Frontal cortex (tissue), 4 donors: ENCODE measurements around the gene NDFIP2. TPM values are rescaled to one million over a fixed set of nuclear protein-coding genes. Genes with fewer than 3 reads are reported as not detected.

Experiments
- DNase-seq, 2 donors: peaks; one replicate each; pipeline ENCODE4 v3.0.0; 2012; ENCODE audit warnings: low spot score in 2 of 2
- FAIRE-seq: peaks from 2 replicates; lab custom pipeline; 2012; peaks lifted over from hg19 to GRCh38; lab: Jason Lieb, UNC
- total RNA-seq: library from RNA; depleted of rRNA; stranded (reverse); fragments of >200 nt; gene quantifications from one replicate; pipeline ENCODE4 v1.2.3, GENCODE V29; 2014
- donor health status: control.
- donor health status: control.
- donor health status: control.

The NDFIP2 gene
- total RNA-seq, 1 donor from 2014 or later, result 61.1 TPM

DNA sequence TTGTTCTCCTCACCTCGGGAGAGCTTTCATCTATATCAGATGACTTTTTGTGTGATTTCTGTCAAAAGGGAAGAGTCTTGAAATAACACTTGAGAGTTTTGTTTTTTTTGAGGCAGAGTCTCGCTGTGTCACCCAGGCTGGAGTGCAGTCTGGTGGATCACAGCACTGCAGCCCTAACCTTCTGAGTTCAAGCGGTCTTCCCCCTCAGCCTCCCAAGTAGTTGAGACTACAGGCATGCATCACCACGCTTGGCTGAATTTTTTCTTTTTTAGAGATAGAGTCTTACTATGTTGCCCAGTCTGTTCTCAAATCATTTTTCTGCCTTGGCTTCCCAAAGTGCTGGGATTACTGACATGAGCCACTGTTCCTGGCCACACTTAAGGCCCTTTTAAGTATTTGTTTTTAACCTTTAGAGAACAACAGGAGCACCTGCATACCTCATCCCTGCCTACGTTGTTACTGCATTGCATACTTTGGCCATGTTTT lies 11.4 kb downstream of the NDFIP2 start:
- FAIRE-seq (no peak), DNase-seq (no peak)

DNA sequence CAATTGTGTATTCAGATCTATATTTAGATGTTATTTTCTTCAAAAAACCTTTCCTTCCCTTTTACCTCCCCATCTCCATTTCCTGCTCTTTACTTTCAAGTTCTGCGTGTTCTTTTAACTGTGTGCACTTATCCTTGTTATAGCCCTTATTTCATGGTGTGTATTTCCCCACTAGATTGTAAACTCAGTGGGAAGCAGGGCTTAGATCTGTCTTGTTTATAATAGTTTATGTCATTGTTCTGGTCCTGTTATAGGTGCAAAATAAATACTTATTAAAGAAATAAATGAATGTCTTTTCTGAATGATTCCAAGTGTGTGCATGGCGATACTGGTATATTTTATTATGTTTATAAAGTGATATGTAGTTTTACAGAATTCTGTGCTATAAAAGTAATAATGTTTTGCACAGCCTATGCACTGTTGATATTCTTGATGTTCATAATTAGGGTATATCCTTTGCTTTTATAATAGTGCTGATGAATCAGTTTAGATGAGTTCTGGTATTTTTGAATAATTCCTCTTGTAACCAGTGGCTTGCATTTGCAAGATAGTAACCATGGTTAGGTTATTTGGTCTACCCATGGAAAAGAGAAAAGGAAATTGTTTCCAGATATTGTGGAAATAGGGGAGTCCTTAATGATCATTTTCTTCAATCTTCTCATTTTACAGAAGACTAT lies 12.1 kb downstream of the NDFIP2 start:
- FAIRE-seq, result no peak

DNA sequence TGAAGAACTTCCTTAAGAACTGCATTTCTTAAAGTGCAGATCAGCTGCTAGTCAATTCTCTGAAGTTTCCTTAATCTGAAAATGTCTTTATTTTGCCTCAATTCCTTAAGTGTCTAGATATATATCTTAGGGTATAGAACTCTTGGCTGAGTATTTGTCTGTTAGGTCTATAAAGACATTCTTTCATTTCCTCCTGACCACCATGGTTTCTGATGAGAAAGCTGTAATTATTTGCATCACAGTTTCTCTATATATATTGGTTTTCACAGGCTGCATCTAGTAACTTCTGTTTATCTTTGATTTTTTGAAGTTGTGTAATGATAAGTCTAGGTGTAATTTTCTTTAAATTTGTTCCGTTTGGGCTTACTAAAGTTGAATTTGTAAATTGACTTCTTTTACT lies 15.2 kb downstream of the NDFIP2 start:
- FAIRE-seq (no peak), DNase-seq (no peak)

More for the DNA sequence above, 12.1 kb downstream of the NDFIP2 start:
- DNase-seq, result no peak

DNA sequence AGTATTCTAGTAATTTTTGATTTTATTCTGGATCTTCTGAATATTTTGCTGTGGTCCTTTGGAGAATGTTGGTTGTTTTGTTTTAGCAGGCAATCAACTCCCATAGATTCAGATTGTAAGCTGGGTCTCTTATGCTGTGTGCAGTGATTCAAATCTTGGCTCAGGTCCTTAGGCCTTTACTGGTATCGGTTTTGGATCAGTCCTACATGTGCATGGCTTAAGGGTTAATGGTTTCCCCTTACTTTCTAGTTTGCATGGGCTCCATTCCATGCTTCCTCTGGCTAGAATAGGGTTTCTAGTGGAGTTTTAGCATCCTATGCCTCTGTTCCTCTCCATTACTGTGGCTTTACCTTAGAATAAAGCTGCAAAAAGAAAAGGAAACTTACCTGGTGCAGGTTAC lies 16.1 kb downstream of the NDFIP2 start:
- no peak for FAIRE-seq

DNA sequence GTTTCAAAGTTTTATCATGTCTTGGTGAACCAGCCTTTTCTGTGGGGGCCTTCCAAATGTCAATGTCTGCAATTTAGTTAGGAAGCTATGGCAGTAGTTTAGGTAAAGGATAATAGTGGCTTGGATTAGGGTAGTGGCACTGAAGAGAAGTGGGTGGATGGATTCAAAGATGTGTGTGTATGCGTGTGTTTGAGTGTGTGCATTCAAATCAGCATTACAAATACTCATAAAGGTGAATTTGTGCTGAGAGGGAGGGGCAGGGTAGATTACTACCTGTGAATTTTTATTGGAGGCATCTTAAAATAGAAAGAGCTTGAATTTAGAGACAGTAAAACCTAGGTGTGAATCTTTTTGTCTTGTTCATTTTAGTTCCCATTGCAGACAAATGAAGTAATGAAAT lies 16.9 kb downstream of the NDFIP2 start:
- FAIRE-seq (no peak), DNase-seq (no peak)

More for the DNA sequence above, 16.1 kb downstream of the NDFIP2 start:
- no peak for DNase-seq

DNA sequence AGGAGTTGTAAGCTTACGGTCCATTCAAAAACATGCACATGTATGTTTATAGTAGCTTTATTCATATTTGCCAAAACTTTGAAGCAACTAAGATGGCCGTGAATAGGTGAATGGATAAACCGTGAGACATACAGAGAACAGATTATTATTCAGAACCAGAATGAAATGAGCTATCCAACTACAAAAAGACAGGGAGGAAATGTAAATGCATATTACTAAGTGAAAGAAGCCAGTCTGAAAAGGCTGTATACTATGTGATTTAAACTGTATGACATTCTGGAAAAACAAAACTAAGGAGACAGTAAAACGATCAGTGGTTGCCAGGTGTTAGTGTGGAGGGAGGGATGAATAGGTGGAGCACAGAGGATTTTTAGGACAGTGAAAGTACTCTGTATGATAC lies 19.9 kb downstream of the NDFIP2 start:
- FAIRE-seq, result no peak

DNA sequence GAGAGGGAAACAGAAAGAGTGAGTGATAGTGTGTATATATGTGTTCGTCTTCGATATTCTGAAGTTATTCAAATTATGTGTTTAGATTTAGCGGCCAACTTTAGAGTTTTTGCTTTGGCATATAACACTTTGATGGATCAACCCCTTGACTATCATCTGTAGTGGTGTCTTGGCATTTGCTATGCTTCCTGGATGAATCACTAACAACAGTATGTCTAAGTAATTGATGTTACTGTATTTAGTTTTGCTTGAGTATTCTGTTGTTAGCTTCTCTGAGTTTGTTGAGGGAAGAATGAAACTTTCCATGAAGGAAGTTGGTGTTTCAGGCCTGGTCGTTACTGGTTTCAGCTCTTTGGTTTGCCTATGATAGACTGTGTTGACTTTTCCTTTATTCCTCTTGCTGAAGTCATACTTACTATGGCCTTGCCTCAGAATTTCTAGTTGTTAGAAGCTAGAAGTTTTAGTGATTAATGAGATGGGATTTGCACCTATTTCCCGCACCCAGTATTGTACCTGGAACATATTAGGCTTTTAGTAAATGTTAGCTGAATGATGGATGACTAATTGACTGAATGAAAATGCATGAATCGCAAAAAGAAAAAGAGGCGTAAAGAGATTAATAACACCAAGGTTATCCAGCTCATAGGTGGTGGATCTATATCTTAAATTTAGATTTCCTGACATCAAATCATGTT lies 20.7 kb downstream of the NDFIP2 start:
- DNase-seq (no peak), FAIRE-seq (no peak)

More for the DNA sequence above, 19.9 kb downstream of the NDFIP2 start:
- no peak for DNase-seq

DNA sequence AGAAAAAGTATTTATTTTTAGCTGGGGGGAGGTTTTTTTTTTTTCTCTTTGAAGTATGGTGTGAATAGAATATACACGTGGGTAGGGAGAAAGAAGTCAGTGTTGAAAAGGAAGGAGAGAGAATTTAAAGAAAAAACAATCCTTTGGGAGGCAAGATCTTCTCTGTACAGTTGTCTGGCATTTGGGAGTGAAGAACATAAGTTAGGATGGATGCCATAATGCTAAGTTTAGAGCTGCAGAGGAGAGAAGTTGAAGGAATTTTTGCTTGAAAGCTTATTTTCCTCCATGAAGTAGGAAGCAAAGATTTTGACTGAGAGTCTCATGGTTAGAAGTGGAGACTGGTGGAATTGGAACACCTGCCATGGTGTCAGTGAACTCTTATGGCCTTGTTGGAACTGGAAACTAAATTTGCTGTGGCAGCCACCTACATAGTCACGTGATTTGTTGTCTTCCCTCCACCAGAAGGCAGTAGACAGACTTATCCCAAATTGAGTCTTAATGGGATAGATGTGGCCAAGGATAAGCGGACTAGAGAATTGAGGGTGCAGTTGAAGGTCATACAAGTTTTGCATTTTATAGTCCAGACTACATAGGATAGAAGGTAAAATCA lies 22.0 kb downstream of the NDFIP2 start:
- DNase-seq (no peak), FAIRE-seq (no peak)

DNA sequence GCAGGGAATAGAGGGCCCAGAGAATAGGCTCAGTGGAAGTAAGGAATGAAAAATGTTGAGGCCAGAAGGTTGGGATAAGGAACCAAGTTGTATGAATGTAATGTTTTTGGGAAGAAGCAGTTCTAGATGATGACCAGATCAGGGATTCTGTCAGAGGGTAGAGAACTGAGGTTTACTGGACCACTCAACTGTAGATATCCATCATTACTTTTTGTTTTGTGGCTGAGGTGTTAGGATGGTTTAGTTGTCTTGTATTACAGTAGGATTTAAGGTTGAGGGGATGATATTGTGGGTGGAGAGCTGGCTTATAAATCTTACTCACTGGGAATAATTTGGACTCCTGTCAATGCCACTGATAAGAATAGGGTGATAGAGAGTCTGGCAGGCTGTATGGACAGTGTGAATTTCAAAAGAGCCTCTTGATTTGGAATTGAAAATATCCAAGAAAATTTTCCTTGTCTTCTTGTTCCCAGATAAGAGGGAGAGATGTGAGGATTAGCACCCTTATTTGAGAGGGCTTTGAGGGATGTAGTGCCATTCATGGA lies 22.6 kb downstream of the NDFIP2 start:
- no peak for FAIRE-seq
- DNase-seq, result no peak

DNA sequence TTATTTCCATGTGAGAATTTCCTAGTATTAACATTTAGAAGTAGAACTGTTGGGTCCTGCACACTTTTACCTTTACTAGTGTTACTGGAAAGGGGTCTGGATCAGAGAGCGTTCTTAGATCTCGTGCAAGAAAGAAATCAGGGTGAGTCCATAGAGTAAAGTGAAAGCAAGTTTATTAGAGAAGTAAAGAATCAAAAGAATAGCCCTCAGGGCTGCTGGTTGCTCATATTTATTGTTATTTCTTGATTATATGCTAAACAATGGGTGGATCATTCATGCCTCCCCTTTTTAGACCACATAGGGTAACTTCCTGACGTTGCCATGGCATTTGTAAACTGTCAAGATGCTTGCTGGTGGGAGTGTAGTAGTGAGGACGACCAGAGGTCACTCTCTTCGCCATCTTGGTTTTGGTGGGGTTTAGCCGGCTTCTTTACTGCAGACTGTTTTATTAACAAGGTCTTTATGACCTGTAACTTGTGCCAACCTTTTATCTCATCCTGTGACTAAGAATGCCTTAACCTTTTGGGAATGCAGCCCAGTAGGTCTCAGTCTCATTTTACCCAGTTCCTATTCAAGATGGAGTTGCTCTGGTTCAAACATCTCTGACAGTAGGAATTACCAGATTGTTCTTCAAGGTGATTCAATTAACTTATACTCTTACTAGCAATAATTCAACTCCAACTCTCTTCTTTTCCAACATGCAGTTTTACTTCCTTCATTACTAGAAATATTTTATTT lies 27.4 kb downstream of the NDFIP2 start:
- FAIRE-seq (no peak), DNase-seq (no peak)

DNA sequence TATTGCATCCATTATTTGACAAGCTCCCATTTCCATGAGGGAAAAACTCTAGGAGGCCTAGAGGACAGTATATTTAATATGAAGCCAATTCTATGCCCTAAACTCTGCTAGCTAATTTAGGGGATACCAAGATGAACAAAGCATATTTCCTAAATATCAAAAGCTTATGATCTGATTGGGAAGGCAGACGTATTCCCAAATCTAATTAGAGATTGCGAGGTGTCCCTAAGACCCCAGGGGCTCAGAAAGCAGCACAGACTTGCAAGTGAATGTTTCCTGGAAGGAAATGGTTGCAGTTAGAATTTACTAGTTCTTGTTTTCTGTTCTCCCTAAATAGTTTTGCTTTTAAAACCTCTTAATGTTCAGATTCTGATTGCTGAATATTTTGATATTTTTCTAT lies 30.7 kb downstream of the NDFIP2 start:
- FAIRE-seq (no peak), DNase-seq (no peak)

DNA sequence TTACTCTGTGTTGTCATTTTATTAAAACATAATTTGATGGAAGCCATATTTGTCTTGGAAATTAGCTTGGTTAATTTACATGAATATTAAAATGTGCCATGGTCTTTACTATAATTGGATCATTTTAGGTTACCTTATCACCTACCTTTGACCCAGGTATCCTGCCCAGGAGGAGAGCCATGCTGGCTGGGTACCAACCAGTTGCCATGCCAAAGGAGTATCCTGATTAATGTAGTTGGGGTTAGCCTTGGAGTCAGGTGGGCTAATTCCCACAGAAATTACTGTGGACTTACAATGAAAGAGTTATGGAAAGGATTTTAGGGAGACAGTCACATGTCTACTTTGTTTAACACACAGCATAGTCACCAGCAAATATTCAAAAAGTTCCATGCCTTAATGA lies 32.0 kb downstream of the NDFIP2 start:
- DNase-seq (no peak), FAIRE-seq (no peak)

DNA sequence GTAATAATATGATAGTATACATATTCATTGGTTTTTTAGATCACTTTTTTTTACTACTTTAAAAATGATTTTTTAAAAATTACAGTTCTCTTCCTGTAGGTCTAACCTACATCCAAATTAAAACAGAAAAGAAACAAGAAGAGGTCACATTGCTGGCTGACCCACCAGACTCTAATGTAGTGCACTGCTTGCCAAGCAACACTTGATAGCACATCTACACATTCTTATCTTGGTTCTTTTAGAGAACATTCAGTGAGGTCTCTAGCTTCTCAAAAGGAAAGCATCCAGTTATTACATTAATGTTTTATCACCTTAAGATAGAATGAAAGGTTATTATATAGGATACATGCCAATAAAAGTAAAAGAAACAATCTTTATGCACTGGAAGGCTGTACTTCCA lies 35.6 kb downstream of the NDFIP2 start:
- FAIRE-seq (no peak), DNase-seq (no peak)

DNA sequence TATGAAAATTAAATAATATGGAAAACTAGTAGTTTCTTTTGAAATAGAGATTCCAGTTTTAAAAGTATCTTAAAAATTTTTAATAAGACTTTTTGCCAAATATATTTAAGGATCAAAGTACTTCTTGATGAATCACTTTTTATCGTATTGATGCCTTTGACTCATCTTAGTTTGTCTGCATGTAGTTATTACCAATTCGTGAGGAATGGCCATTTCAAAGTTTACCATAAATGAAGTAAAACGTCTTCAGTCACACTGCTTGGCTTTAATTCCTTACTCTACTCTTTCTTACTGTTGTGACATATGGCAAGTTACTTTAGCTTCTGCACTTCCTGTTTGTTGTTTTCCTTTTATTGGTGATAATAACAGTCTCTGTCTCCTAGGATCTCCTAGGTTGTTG lies 38.3 kb downstream of the NDFIP2 start:
- FAIRE-seq (no peak), DNase-seq (no peak)

DNA sequence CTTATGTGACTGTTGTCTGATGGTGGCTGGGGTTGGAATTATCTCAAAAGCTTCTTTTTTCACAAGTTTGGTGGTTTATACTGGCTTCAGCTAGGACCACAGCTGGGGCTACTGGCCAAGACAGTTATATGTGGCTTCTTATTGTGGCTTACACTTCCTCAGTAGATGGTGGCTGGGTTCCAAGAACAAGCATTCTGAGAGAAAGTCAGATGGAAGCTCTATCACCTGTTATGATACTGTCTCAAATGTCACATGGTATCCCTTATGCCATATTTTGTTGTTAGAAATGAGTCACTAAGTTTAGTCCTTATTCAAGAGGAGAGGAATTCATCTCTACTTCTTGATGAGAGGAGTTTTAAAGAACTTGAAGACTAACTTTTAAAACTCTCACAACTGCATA lies 41.6 kb downstream of the NDFIP2 start:
- FAIRE-seq, result no peak

DNA sequence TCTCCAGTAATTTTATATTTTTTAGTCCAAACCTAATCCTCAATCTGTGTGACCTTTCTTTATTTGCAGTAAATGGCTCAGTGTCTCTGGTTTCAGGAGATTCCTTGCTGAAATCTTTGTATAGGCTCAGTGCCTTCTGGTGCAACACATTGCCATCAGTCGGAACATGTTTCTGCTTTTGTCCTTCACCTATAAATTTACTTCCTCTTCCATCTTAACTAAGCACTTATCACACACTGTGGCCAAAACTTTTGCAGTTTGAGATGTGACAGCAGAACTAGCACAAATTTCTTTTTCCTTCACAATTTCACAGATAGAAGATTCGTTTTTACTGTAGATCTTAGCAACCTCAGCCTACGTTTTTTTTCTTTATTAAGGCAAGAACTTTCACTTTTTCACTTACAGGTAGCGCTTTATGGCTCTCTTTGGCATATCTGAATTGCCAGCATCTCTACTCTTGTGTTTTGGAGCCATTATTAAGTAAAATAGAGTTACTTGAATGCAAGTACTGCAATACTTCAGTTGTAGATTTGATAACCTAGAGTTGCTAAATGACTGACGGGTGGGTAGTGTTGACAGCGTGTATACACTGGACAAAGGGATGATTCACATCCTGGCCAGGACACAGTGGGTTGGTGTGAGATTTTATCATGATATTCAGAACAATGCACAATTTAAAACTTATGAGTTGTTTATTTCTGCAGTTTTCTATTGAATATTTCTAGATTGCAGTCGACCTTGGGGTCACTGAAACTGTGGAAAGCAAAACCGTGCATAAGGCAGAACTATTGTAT lies 44.3 kb downstream of the NDFIP2 start:
- DNase-seq, result no peak
- no peak for FAIRE-seq

More for the DNA sequence above, 41.6 kb downstream of the NDFIP2 start:
- no peak for DNase-seq

DNA sequence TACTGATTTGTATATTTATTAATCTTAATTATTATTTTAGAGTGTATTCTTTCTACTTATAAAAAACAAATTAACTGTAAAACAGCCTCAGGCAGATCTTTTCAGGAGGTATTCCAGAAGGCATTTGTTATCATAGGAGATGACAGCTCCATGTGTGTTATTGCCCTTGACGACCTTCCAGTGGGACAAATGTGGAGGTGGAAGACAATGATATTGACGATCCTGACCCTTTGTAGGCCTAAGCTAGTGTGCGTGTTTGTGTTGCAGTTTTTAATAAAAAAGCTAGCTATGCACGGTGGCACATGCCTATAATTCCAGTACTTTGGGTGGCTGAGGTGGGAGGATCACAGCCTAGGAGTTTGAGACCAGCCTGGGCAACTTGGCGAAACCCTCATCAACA lies 46.7 kb downstream of the NDFIP2 start:
- FAIRE-seq, result no peak
- DNase-seq, result no peak

DNA sequence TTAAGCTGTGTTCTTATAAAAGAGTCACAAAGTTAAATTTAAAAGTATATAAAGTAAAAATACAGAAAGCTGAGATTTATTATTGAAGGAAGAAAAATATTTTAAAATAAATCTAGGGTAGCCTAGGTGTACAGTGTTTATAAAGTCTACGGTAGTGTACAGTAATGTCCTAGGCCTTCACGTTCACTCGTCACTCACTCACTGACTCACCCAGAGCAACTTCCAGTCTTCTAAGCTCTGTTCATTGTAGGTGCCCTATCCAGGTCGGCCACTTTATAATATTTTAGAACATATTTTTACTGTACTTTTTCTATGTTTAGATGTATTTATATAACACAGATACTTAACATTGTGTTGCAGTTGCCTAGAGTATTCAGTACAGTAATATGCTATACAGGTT lies 47.4 kb downstream of the NDFIP2 start:
- FAIRE-seq, result no peak
- DNase-seq, result no peak

DNA sequence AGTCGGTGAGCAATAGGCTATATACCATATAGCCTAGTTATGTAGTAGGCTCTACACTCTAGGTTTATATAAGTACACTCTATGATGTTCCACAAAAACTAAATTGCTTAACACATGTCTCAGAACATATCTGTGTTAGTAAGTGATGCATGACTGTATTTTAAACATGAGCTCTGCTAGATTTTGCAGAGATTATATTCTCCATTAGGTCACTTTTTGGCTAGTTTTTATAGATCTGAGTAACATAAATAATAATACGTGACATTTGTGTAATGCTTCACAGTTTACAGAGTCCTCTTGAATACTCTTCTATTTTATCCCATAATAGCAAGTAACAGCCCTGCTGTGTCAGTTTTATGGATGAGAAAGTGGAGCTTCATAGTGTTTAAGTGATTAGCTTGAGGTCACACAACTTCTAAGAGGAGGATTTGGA lies 47.8 kb downstream of the NDFIP2 start:
- FAIRE-seq (no peak), DNase-seq (no peak)
